Choroid plexus epithelial cell (primary cell): ENCODE results near the gene LCN10.

ENCODE experiments used
- DNase-seq: peaks from one replicate; pipeline ENCODE4 v3.0.0-alpha.2; 2010; ENCODE audit warnings: low read depth
- H3K4me3 ChIP-seq: 2 replicates; pipeline ENCODE4 v1.5.1; 2011; ENCODE audit warnings: low read depth, mild to moderate bottlenecking, control low read depth, low read length, moderate library complexity
- CTCF ChIP-seq: conservative IDR thresholded peaks from 2 replicates; pipeline ENCODE4 v1.5.1; 2011; ENCODE audit warnings: low read depth, mild to moderate bottlenecking, control low read depth, inconsistent platforms, low read length, moderate library complexity

Gene LCN10

DNA sequence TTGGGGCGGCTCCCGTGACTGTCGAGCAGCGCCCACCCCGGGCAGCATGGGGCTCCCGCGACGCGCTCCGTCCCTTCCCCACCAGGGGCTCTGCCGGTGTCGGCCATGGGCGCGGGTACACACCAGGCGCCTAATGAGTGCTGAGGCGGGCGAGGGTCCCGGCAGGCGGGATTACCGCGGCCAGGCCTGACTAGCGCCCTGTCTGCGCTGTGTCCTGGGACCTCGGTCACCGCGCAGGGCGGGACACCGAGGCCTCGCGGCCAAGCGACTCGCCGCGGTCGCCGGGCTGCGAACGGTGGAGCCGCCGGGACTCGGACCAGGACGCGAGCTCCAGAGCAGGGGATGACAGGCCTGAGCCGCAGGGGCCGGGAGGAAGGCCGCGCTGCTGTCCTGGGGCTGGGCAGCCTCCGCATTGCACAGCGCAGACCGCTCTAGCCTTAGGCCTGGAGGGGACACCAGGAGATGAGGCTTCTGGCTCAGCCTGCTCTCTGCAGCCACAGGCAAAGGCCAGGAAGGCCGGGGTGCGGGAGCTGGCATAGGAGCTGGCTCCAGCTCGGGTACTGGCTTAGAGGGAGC, 14.1 kb downstream of the LCN10 start:
- TF ChIP-seq CTCF, result no peak
- peak; percentile 39 for DNase-seq
- peak overlapping the region; percentile 90 for H3K4me3 ChIP-seq

- peak; percentile 92 for DNase-seq
- TF ChIP-seq CTCF, result peak; percentile 67
- H3K4me3 ChIP-seq, result peak overlapping the region; percentile 90
Measured at GRCh38 chr9:136728080-136728547, 14.6 kb downstream of the LCN10 start.

GRCh38 chr9:136726631-136727191, 16.0 kb downstream of the LCN10 start:
- peak; percentile 36 for TF ChIP-seq CTCF
- H3K4me3 ChIP-seq, result peak overlapping the region; percentile 90
- DNase-seq, result no peak

GRCh38 chr9:136726118-136726517, 16.6 kb downstream of the LCN10 start:
- TF ChIP-seq CTCF, result no peak
- H3K4me3 ChIP-seq, result peak overlapping the region; percentile 90
- no peak for DNase-seq

GRCh38 chr9:136725612-136726011, 17.1 kb downstream of the LCN10 start:
- no peak for TF ChIP-seq CTCF
- peak; percentile 63 for DNase-seq
- H3K4me3 ChIP-seq, result peak overlapping the region; percentile 90

DNA sequence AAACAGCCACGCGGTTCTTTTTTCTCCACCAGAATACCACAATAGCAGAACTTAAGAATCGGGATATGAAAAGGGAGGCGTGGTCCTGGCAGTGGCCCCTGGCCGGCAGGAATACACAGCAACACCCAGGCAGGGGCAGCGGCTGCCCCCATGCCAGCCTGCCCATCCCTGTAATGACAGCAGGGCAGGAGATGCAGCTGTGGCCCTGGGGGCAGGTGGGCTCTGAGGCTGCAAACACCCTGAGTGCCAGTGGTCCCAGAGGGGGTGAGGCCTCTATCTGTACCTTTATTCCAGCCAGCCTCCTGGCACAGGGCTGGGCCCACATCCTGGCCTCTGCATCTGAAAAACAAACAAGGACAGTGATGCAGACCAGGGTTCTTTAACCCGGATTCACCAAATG, 18.0 kb downstream of the LCN10 start:
- H3K4me3 ChIP-seq, result no peak overlapping the region
- DNase-seq, result no peak
- no peak for TF ChIP-seq CTCF

GRCh38 chr9:136723989-136724388, 18.8 kb downstream of the LCN10 start:
- no peak for TF ChIP-seq CTCF
- no peak for DNase-seq

More at GRCh38 chr9:136723989-136724388, 18.8 kb downstream of the LCN10 start:
- no peak overlapping the region for H3K4me3 ChIP-seq
